Measurements from ENCODE around the gene CCDC197. TPM values are rescaled to one million over a fixed set of nuclear protein-coding genes. Genes with fewer than 3 reads are reported as not detected.

The CCDC197 gene
- total RNA-seq, 1 donor from 2014 or later, result not detected

GRCh38 chr14:94052662-94053061 lies 55.6 kb downstream of the CCDC197 start:
- Mint-ChIP-seq H3K27ac (ENCODE audit: unreplicated experiment) (no peak overlapping the region), H3K9me3 (ENCODE audit: unreplicated experiment) (no peaks in the 10 kb centered on the region)

GRCh38 chr14:94054401-94054800 lies 57.3 kb downstream of the CCDC197 start:
- Mint-ChIP-seq H3K4me3 (ENCODE audit: unreplicated experiment) (no peak overlapping the region), H3K4me1 (ENCODE audit: unreplicated experiment) (peaks cover 2% of the 10 kb centered on the region), H3K9me3 (ENCODE audit: unreplicated experiment) (no peaks in the 10 kb centered on the region), H3K27ac (ENCODE audit: unreplicated experiment) (no peak overlapping the region), H3K27me3 (ENCODE audit: unreplicated experiment) (peaks cover 7% of the 10 kb centered on the region), H3K36me3 (ENCODE audit: low read depth, unreplicated experiment) (peaks cover 41% of the 10 kb centered on the region)
- TF ChIP-seq CTCF (IDR thresholded peaks at IDR 0.05; ENCODE audit: unreplicated experiment), result no peak
- no peak for DNase-seq (ENCODE audit: low spot score)

More at GRCh38 chr14:94052662-94053061, 55.6 kb downstream of the CCDC197 start:
- H3K36me3 Mint-ChIP-seq (ENCODE audit: low read depth, unreplicated experiment), result peaks cover 44% of the 10 kb centered on the region
- peaks cover 11% of the 10 kb centered on the region for H3K27me3 Mint-ChIP-seq (ENCODE audit: unreplicated experiment)
- no peak for TF ChIP-seq CTCF (IDR thresholded peaks at IDR 0.05; ENCODE audit: unreplicated experiment)
- DNase-seq (ENCODE audit: low spot score), result no peak
- no peak overlapping the region for H3K4me3 Mint-ChIP-seq (ENCODE audit: unreplicated experiment)
- H3K4me1 Mint-ChIP-seq (ENCODE audit: unreplicated experiment), result peaks cover 2% of the 10 kb centered on the region

- Mint-ChIP-seq H3K4me3 (ENCODE audit: unreplicated experiment) (no peak overlapping the region), H3K4me1 (ENCODE audit: unreplicated experiment) (peaks cover 2% of the 10 kb centered on the region), H3K9me3 (ENCODE audit: unreplicated experiment) (no peaks in the 10 kb centered on the region), H3K27me3 (ENCODE audit: unreplicated experiment) (peaks cover 7% of the 10 kb centered on the region), H3K36me3 (ENCODE audit: low read depth, unreplicated experiment) (peaks cover 37% of the 10 kb centered on the region), H3K27ac (ENCODE audit: unreplicated experiment) (no peak overlapping the region)
- TF ChIP-seq CTCF (IDR thresholded peaks at IDR 0.05; ENCODE audit: unreplicated experiment), result no peak
- DNase-seq (ENCODE audit: low spot score), result no peak
Observed at GRCh38 chr14:94054936-94055335, 57.8 kb downstream of the CCDC197 start.

- H3K27ac Mint-ChIP-seq (ENCODE audit: unreplicated experiment), result no peak overlapping the region
- H3K4me3 Mint-ChIP-seq (ENCODE audit: unreplicated experiment), result no peak overlapping the region
- H3K9me3 Mint-ChIP-seq (ENCODE audit: unreplicated experiment), result no peaks in the 10 kb centered on the region
- TF ChIP-seq CTCF (IDR thresholded peaks at IDR 0.05; ENCODE audit: unreplicated experiment), result no peak
- H3K27me3 Mint-ChIP-seq (ENCODE audit: unreplicated experiment), result peaks cover 6% of the 10 kb centered on the region
- H3K4me1 Mint-ChIP-seq (ENCODE audit: unreplicated experiment), result peaks cover 2% of the 10 kb centered on the region
- peaks cover 38% of the 10 kb centered on the region for H3K36me3 Mint-ChIP-seq (ENCODE audit: low read depth, unreplicated experiment)
- DNase-seq (ENCODE audit: low spot score), result no peak
Observed at GRCh38 chr14:94056579-94057308, 59.6 kb downstream of the CCDC197 start.

- no peak for TF ChIP-seq CTCF (IDR thresholded peaks at IDR 0.05; ENCODE audit: unreplicated experiment)
- peaks cover 44% of the 10 kb centered on the region for H3K36me3 Mint-ChIP-seq (ENCODE audit: low read depth, unreplicated experiment)
- H3K9me3 Mint-ChIP-seq (ENCODE audit: unreplicated experiment), result no peaks in the 10 kb centered on the region
- H3K27ac Mint-ChIP-seq (ENCODE audit: unreplicated experiment), result no peak overlapping the region
- H3K27me3 Mint-ChIP-seq (ENCODE audit: unreplicated experiment), result peaks cover 6% of the 10 kb centered on the region
- peaks cover 9% of the 10 kb centered on the region for H3K4me1 Mint-ChIP-seq (ENCODE audit: unreplicated experiment)
- DNase-seq (ENCODE audit: low spot score), result no peak
- no peak overlapping the region for H3K4me3 Mint-ChIP-seq (ENCODE audit: unreplicated experiment)
Observed at GRCh38 chr14:94058128-94058673, 61.1 kb downstream of the CCDC197 start.

Data from endothelial cell (in vitro differentiated cells).